HG03103 (cell line): ENCODE measurements around the gene PRSS38.
"Not testable (repeated sequence)": the region's sequence is repeated elsewhere in the genome, so short reads cannot be mapped to it uniquely, and the experiment has no call there.

ENCODE experiments used
- ATAC-seq: cut with Tn5 transposase; IDR thresholded peaks from one replicate; pipeline ENCODE4 v1.9.1; 2021; ENCODE audit warnings: low read depth; ENCODE audit not compliant: unreplicated experiment

PRSS38 gene

GRCh38 chr1:227838181-227838580 is 22.7 kb downstream of the PRSS38 start:
- no peak for ATAC-seq

DNA sequence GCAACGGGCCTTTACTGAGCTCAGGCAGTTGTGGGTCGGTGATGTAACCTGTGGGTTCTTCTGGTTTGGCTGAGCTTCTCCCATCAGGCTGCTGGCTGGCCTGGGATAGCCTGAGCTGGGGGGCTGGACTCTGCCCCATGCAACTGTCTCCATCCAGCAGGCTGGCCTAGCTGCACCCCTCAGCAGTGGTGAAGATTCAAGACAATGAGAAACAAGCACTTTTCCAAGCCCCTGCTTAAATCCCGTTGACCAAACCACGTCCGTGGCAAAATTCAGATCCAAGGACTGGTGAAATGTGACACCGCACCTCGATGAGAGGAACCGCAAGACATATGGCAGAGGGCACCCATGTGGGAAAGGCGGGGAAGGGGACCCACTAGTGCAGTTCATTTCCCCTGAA is 25.6 kb downstream of the PRSS38 start:
- ATAC-seq, result no peak

GRCh38 chr1:227844320-227845146 is 29.1 kb downstream of the PRSS38 start:
- ATAC-seq, result no peak

GRCh38 chr1:227845147-227845458 is 29.6 kb downstream of the PRSS38 start:
- ATAC-seq, result no peak

GRCh38 chr1:227845519-227845918 is 30.0 kb downstream of the PRSS38 start:
- no peak for ATAC-seq

GRCh38 chr1:227846265-227846858 is 30.9 kb downstream of the PRSS38 start:
- no peak for ATAC-seq

GRCh38 chr1:227847046-227847445 is 31.6 kb downstream of the PRSS38 start:
- not testable (repeated sequence) for ATAC-seq

DNA sequence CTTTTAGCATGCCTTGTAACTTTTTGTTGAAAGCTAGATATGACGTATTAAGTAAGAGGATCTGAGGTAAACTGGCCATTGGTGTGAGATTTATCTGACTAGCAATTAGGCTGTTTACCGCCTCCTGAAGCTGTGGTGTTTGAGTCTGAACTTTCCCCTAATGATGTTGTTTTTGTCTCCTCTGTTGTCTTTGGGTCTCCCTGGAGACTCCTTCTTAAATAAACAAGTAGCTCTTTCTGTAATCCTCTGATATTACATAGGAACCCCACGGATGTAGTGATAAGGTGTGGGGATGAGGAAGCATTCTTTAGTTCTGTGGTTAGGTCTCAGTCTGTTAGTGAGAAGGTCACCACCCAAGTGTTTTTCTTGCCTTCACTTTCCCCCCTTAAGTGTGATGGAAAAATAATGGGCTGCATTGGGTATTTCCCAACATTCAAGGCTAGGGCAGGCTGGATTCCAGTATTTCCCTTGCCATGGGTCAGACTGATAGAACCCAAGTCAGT is 33.0 kb downstream of the PRSS38 start:
- ATAC-seq, result no peak

DNA sequence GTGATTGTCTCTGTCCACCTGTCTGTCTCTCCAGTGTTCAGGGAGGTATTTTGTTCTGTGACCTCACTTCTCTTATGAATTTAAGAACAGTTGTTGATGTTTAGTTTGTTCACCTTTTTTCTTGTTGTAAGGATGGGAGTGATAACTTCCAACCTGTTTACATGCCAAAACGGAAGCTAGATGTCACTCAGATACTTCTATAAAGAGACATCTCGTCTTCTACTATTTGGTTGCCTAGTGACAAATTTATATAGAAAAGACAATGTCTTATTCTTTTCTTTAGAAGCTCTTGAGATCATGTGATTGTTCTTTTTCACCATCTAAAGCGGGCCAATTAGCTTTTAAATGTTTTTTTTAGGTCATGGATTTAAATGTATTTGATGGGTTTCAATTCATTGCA is 33.8 kb downstream of the PRSS38 start:
- ATAC-seq, result no peak

- ATAC-seq, result no peak
Measured at GRCh38 chr1:227854189-227854588, 38.7 kb downstream of the PRSS38 start.

DNA sequence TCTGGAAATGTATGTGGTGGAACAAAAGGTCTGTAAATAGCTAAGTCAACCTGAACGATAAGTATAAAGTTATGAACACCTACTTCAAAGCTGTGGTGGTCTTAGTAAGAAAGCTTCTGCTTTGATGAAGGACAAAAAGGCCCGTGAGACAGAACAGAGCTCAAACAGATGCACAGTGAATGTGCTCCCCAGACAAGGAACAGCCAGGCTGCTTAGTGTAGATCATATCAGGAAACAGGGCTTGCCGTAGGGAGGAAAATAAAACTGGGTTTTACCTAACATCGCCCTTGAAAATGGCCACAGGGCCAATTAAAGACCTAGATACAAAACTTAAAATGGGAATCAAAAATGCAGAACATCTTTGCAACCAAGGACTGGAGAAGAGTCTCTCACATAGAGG is 40.2 kb downstream of the PRSS38 start:
- no peak for ATAC-seq

- no peak for ATAC-seq
Measured at GRCh38 chr1:227856147-227856858, 40.8 kb downstream of the PRSS38 start.

DNA sequence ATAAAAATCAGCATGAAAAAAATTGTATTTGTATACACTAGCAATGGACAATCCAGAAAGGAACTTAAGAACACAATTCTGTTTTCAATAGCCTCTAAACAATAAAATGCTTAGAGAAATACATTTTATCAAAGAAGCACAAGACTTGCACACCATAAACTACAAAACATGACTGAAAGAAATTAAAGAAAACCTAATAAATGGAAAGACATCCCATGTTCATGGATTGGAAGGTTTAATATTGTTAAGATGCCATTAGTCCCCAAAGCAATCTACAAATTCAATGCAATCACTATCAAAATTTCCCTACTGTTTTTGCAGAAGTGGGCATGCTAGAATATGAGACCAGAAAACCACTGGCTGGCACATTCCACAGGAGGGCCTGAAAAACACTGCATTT is 49.4 kb downstream of the PRSS38 start:
- no peak for ATAC-seq

GRCh38 chr1:227869279-227869842 is 53.9 kb downstream of the PRSS38 start:
- ATAC-seq, result no peak

DNA sequence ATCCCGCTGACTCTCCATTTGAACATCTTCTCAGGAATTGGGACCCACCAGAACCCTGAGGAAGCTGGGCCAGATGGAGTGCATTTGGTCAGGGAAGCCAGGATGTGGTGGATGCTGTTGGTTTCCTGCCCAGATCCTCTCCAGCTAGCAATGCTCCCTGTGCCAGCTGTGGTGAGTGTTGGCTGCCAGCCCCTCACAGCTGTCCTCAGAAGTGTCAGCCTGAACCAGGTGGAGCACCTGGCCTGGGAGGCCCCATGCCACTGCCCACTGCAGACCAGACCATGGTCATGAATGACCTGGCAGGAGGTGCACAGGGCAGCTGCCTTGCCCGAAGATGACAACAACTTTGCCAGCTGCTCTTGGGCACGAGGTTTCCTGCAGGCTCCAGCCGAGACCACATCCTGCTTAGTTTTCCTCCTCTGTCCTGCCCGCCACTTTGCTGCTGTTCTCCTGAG is 54.4 kb downstream of the PRSS38 start:
- ATAC-seq, result no peak

DNA sequence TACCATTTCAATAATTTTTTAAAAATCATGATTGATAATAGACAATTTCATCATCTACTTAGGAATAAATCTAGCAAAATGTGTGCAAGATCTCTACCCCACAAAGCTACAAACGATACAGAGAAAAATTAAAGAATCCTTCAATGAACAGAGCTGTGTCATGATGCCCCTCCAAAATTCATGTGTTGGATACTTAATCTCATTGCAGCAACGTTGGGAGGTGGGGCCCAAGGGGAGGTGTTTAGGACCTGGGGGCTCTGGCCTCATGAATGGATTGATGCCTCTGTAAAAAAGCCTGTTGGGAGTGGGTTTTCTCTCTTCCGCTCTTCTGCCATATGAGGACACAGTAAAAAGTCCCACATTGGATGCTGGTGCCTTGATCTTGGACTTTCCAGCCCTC is 54.9 kb downstream of the PRSS38 start:
- ATAC-seq, result no peak

DNA sequence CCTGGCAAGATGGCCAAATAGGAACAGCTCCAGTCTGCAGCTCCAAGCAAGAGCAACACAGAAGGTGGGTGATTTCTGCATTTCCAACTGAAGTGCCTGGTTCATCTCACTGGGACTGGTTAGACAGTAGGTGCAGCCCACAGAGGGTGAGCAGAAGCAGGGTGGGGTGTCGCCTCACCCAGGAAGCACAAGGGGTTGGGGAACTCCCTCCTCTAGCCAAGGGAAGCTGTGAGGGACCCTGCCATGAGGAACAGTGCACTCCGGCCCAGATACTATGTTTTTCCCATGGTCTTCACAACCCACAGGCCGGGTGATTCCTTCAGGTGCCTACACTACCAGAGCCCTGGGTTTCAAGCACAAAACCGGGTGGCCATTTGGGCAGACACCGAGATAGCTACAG is 56.4 kb downstream of the PRSS38 start:
- not testable (repeated sequence) for ATAC-seq

GRCh38 chr1:227877810-227878209 is 62.3 kb downstream of the PRSS38 start:
- not testable (repeated sequence) for ATAC-seq

DNA sequence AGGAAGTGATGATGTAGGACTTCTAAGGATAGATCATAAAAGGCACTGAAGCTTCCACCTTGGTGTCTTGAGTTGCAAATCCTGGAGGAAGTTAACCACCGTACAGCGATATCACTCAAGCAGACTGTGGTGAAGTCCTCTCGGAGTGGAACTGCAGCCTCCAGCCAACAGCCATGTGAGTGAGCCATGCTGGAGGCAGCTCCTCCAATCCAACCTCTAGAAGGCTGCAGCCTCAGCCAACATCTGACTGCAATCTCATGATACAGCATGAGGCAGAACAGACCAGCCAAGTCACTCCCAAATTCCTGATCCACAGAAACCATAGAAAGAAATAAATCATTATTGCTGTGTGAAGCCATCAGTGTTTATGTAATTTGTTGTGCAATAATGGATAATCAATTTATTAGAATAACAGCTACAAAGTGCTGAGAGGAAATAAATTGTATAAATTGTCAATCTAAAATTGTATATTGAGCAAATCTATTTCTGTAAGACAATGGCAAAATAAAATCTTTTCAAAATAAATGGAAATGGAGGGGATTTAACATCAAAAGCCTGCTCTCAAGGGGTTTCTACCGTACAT is 65.0 kb downstream of the PRSS38 start:
- ATAC-seq, result no peak

DNA sequence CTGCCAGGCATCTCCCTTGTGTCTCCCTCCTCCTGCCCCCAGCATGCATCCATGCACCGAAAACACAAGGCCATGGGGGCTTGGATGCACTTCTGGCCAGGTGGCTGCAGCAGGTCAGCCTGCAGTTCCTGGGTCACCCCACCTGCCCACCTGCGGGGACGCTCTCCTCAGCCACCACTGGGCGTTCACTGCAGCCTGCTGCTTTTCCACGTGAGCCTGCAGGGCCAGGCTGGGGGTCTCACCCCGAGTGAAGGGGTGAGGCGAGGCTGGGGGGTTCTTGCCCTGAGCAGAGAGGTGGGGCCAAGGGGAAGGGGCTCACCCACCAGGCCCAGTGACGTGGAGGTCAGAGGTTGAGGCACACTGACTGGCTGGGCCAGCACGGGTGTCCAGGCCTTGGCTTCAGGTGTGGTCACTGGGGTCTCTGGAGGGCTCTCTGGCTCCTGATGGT is 67.6 kb downstream of the PRSS38 start:
- no peak for ATAC-seq
